Measurements from ENCODE around the gene SSBP2.

Gene SSBP2

DNA sequence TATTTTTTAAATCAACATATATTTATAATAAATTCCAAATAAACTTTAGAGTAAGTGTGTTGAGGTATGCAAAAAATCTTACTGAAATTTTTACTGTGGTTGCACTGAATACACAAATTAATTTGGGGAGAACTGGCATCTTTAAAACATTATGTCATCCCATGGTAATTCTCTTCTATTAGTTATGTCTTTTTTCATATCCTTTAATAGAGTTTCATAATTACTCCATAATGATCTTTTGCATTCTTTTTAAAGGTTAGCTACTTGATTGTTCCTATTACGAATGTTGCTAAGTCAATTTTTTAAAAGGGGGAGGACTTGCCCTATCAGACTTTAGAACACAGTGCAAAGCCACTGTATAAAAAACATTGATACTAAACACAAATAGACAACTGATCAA is 26.8 kb downstream of the SSBP2 start:
- no peaks in the 10 kb centered on the region for H3K36me3 ChIP-seq (ENCODE audit: low read length)
- no peak overlapping the region for H3K4me2 ChIP-seq (ENCODE audit: low read depth, low read length, poor library complexity, severe bottlenecking)
- H3K27ac ChIP-seq (ENCODE audit: low read depth, low read length): no peak overlapping the region
- H3K9me2 ChIP-seq (replicated peaks; ENCODE audit: insufficient read depth, low read length): no peaks in the 10 kb centered on the region
- no peaks in the 10 kb centered on the region for H3F3A ChIP-seq (ENCODE audit: insufficient read depth)
- no peaks in the 10 kb centered on the region for H3K9me3 ChIP-seq (ENCODE audit: insufficient read depth, low read length)
- H3K9ac ChIP-seq (ENCODE audit: low read length): no peak overlapping the region
- no peak overlapping the region for H3K4me3 ChIP-seq (ENCODE audit: insufficient read depth, low read length, poor library complexity, severe bottlenecking)
- H3K27me3 ChIP-seq (ENCODE audit: low read length): no peaks in the 10 kb centered on the region
- peaks cover 99% of the 10 kb centered on the region for H3K79me2 ChIP-seq (ENCODE audit: insufficient read depth, low read length)
- no peak overlapping the region for H2AFZ ChIP-seq (ENCODE audit: low read depth, low read length, severe bottlenecking)
- TF ChIP-seq CTCF (IDR thresholded peaks at IDR 0.05; ENCODE audit: insufficient read depth, low read length, poor library complexity, severe bottlenecking) (no peak), EZH2phosphoT487 (conservative IDR thresholded peaks at IDR 0.05; ENCODE audit: low read length) (no peak)
- H4K20me1 ChIP-seq (ENCODE audit: low read depth, low read length): peaks cover 67% of the 10 kb centered on the region

- H3K4me2 ChIP-seq (ENCODE audit: low read depth, low read length, poor library complexity, severe bottlenecking): no peak overlapping the region
Observed at GRCh38 chr5:81721049-81721448, 29.8 kb downstream of the SSBP2 start.

DNA sequence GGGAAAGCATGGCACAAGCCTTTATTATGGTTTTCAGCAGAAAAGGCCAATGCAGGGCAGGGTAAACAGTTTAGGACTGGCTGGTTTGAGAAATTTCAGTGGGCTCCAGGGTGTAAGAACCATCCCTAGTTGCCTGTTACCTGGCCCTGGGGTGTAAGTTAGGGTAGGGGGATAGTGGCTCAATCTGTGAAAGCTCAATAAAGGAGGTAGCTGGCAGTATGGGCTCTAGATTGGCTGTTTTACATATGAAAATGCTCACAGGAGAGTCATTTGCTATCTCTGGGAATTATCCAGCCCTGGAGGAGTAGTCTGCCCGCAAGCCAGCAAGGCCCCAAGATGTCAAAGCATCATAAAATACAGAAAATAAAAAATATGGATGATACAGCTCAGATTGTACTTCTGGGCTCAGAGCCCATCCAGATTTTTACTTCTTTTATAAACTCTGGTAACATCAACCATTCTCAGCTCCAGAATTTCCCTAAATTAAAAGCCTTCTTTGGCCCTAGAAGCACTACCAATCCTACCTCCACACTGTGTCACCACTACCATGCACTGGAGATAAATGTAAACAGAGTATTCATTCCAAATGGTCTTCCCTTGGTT is 31.1 kb downstream of the SSBP2 start:
- peaks cover 100% of the 10 kb centered on the region for H3K79me2 ChIP-seq (ENCODE audit: insufficient read depth, low read length)
- H3K4me3 ChIP-seq (ENCODE audit: insufficient read depth, low read length, poor library complexity, severe bottlenecking): no peak overlapping the region
- no peaks in the 10 kb centered on the region; the same call in 1 of the 2 replicates for H3K36me3 ChIP-seq (ENCODE audit: low read length)
- no peak overlapping the region for H3K4me2 ChIP-seq (ENCODE audit: low read depth, low read length, poor library complexity, severe bottlenecking)
- no peak overlapping the region for H2AFZ ChIP-seq (ENCODE audit: low read depth, low read length, severe bottlenecking)
- H3K9me2 ChIP-seq (replicated peaks; ENCODE audit: insufficient read depth, low read length): no peaks in the 10 kb centered on the region
- no peaks in the 10 kb centered on the region for H3F3A ChIP-seq (ENCODE audit: insufficient read depth)
- H3K9ac ChIP-seq (ENCODE audit: low read length): no peak overlapping the region
- H3K27ac ChIP-seq (ENCODE audit: low read depth, low read length): no peak overlapping the region
- H3K9me3 ChIP-seq (ENCODE audit: insufficient read depth, low read length): no peaks in the 10 kb centered on the region
- H3K27me3 ChIP-seq (ENCODE audit: low read length): no peaks in the 10 kb centered on the region
- no peak for TF ChIP-seq CTCF (IDR thresholded peaks at IDR 0.05; ENCODE audit: insufficient read depth, low read length, poor library complexity, severe bottlenecking)
- no peak for TF ChIP-seq EZH2phosphoT487 (conservative IDR thresholded peaks at IDR 0.05; ENCODE audit: low read length)
- peaks cover 74% of the 10 kb centered on the region for H4K20me1 ChIP-seq (ENCODE audit: low read depth, low read length)

More at GRCh38 chr5:81721049-81721448, 29.8 kb downstream of the SSBP2 start:
- no peak overlapping the region for H3K9ac ChIP-seq (ENCODE audit: low read length)
- H3K9me3 ChIP-seq (ENCODE audit: insufficient read depth, low read length): no peaks in the 10 kb centered on the region
- no peaks in the 10 kb centered on the region for H3K27me3 ChIP-seq (ENCODE audit: low read length)
- no peaks in the 10 kb centered on the region for H3F3A ChIP-seq (ENCODE audit: insufficient read depth)
- no peak overlapping the region for H3K27ac ChIP-seq (ENCODE audit: low read depth, low read length)
- no peaks in the 10 kb centered on the region for H3K36me3 ChIP-seq (ENCODE audit: low read length)
- H3K79me2 ChIP-seq (ENCODE audit: insufficient read depth, low read length): peaks cover 100% of the 10 kb centered on the region
- H2AFZ ChIP-seq (ENCODE audit: low read depth, low read length, severe bottlenecking): no peak overlapping the region
- H3K9me2 ChIP-seq (replicated peaks; ENCODE audit: insufficient read depth, low read length): no peaks in the 10 kb centered on the region
- no peak overlapping the region for H3K4me3 ChIP-seq (ENCODE audit: insufficient read depth, low read length, poor library complexity, severe bottlenecking)
- peaks cover 72% of the 10 kb centered on the region for H4K20me1 ChIP-seq (ENCODE audit: low read depth, low read length)
- TF ChIP-seq CTCF (IDR thresholded peaks at IDR 0.05; ENCODE audit: insufficient read depth, low read length, poor library complexity, severe bottlenecking) (no peak), EZH2phosphoT487 (conservative IDR thresholded peaks at IDR 0.05; ENCODE audit: low read length) (no peak)

Data from SU-DHL-6 (cell line).